HK-2 (cell line): ENCODE measurements around the gene ALKBH7.

Source experiments
- DNase-seq: peaks from one replicate; pipeline ENCODE4 v3.0.0-alpha.2; 2018; ENCODE audit not compliant: unreplicated experiment

The ALKBH7 gene

DNA sequence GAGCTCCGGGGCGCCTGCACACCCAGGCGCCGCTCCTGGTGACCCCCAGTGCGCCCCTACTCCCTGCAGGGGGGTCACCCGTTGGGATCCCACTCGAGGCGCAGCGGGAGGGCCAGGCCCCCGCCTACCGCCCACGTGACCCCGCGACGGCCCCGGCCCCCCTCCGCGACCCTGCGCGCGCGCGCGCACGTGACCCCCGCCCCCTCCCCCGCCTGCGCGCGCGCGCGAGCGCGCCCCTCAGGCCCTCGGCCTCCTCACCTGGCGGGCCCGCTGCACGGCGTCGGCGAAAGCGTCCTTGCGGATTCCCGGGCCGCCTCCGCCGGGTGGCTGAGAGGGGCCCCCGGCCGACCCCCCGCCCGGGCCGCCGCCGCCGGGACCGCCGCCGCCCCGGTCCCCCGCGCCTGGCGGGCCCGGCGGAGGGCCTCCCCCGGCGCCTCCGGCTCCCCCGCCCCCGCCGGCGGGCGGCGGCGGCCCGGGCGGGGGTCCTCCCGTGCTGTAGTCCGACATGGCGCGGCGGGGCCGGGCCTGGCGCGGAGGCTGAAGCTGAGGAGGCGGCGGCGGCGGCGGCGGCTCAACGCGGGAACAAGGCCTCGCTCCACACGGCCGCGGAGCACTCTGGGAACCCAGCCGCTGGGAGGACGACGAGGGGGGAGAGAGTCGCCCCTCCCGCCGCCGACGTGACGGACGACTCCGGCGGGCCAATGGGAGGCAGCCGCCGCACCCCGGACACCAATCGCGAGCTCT, 51.8 kb downstream of the ALKBH7 start, which contains the start of gene KHSRP:
Gene KHSRP (minus strand): TSS at position 617 of the 744 bp plus-strand sequence. CDS start 110 bp downstream, at position 507.
- DNase-seq = no peak
